Colonic mucosa (tissue), 4 donors: ENCODE data around the gene KATNAL1. TPM values are rescaled to one million over a fixed set of nuclear protein-coding genes. Genes with fewer than 3 reads are reported as not detected.

Experiments
- DNase-seq: peaks from one replicate; pipeline ENCODE4 v3.0.0-alpha.2; 2020
- H3K27ac ChIP-seq: fragments of 200-600 bp; one replicate; pipeline ENCODE4 v1.8.0; 2021
- H3K27me3 ChIP-seq: fragments of 200-600 bp; one replicate; pipeline ENCODE4 v1.8.0; 2021
- H3K36me3 ChIP-seq: fragments of 200-600 bp; one replicate; pipeline ENCODE4 v1.8.0; 2021
- H3K4me1 ChIP-seq: fragments of 200-600 bp; one replicate; pipeline ENCODE4 v1.8.0; 2021; ENCODE audit warnings: mild to moderate bottlenecking
- H3K4me3 ChIP-seq: fragments of 200-600 bp; one replicate; pipeline ENCODE4 v1.8.0; 2021
- H3K9ac ChIP-seq, 2 donors: one replicate each; pipeline ENCODE4 v1.7.0; 2013; ENCODE audit warnings: control low read depth in 2 of 2, low read depth in 2 of 2, low read length in 2 of 2
- H3K9me3 ChIP-seq: fragments of 200-600 bp; one replicate; pipeline ENCODE4 v1.8.0; 2021
- intact Hi-C: fragments of 100-400 bp; cut with DNase I; formaldehyde crosslinking; loops from one replicate; pipeline ENCODE4 v1.14.1; 2022
- total RNA-seq, 2 donors: library from RNA; stranded (reverse); fragmentation: NEBNext Ultra II Directional in 1 of 2; extraction: Animal tissue kit (Norgen Biotek cat#: 25700) in 1 of 2; gene quantifications; one replicate each; pipeline ENCODE4 v1.2.1, GENCODE V29; 2021
- TF ChIP-seq, protein P1 (sequence below): fragments of 200-600 bp; IDR thresholded peaks from one replicate; pipeline ENCODE4 v1.8.0; 2022; ENCODE audit warnings: antibody characterized with exemption, mild to moderate bottlenecking
- donor health status: healthy.
- donor health status: DM: no; HTN: no; CAD: no.
- donor health status: DM: no; HTN: no; CAD: no.

The KATNAL1 gene
- total RNA-seq, 2 donors from 2014 or later, result 5.9 to 9.3 TPM

DNA sequence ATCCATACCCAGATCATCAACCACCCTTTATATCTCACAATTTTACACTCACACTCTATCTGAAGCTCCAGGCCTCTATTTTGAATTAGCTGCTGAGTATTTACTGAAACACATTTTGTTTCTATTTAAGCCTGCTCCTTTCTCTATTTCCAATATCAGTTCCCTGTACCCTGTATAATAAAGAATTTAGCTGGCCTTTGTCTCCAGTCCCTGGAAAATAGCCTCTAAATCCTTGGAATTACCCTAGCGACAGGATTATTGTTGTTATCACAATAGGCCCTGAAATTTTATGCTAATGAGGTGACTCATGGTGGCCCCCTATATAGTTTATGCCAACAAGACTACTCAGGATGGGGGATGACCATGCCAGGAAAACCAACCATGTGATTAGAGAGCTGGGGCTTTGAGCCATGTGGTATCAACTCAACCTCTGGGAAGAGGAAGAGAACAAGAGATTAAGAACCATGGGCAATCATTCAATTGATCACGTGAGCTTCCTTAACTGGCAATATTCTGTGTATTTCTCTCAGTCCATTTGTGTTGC is 72.7 kb downstream of the KATNAL1 start:
- DNase-seq, result no peak
- Histone ChIP-seq H3K9me3 (no peaks in the 10 kb centered on the region), H3K4me1 (no peaks in the 10 kb centered on the region), H3K27me3 (no peaks in the 10 kb centered on the region), H3K9ac (no peak overlapping the region), H3K36me3 (no peaks in the 10 kb centered on the region), H3K27ac (no peak overlapping the region), H3K4me3 (no peak overlapping the region)
- TF ChIP-seq, protein P1, sequence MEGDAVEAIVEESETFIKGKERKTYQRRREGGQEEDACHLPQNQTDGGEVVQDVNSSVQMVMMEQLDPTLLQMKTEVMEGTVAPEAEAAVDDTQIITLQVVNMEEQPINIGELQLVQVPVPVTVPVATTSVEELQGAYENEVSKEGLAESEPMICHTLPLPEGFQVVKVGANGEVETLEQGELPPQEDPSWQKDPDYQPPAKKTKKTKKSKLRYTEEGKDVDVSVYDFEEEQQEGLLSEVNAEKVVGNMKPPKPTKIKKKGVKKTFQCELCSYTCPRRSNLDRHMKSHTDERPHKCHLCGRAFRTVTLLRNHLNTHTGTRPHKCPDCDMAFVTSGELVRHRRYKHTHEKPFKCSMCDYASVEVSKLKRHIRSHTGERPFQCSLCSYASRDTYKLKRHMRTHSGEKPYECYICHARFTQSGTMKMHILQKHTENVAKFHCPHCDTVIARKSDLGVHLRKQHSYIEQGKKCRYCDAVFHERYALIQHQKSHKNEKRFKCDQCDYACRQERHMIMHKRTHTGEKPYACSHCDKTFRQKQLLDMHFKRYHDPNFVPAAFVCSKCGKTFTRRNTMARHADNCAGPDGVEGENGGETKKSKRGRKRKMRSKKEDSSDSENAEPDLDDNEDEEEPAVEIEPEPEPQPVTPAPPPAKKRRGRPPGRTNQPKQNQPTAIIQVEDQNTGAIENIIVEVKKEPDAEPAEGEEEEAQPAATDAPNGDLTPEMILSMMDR, result no peak
- intact Hi-C loops, result no loop called here

DNA sequence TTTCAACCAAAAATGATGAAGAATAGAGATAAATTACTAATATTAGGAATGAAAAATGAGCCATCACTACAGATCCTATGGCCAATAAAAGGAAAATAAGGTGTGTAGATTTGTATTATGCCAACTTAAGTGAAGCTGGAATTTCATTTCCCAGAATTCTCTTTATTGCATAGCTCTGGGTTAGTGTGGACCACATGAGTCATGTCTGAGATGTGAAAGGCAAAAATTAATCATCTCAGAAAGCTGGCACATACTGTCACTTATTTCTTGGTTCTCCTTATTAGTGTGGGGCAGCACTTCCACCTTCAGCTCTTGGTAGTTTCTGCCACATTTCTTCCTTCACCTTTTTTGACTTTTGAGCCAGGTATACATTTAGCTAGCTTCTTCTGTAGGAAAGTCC is 82.6 kb downstream of the KATNAL1 start:
- DNase-seq, result no peak
- intact Hi-C loops, result no loop called here
- Histone ChIP-seq H3K9me3 (no peaks in the 10 kb centered on the region), H3K4me3 (no peak overlapping the region), H3K36me3 (no peaks in the 10 kb centered on the region), H3K4me1 (no peaks in the 10 kb centered on the region), H3K9ac (no peak overlapping the region), H3K27me3 (no peaks in the 10 kb centered on the region), H3K27ac (no peak overlapping the region)
- TF ChIP-seq, protein P1, result no peak

DNA sequence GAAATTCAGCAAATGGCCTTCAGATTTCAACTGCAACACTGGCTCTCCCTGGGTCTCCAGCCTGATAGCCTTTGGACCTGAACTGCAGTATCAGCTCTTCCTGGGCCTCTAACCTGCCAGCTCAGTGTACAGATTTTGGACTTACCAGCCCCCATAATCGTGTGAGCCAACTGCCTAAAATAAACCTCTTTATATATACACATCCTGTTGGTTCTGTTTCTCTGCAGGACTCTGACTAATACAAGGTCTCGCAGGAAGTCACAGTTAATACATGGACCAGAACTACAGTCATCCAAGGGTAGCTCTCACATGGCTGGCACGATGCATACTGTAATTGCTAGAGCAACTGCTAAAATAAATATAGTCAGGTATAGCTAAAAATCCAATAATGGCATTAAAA is 85.1 kb downstream of the KATNAL1 start:
- TF ChIP-seq, protein P1, result no peak
- intact Hi-C loops, result no loop called here
- Histone ChIP-seq H3K4me1 (no peaks in the 10 kb centered on the region), H3K4me3 (no peak overlapping the region), H3K27ac (no peak overlapping the region), H3K9me3 (no peaks in the 10 kb centered on the region), H3K9ac (no peak overlapping the region), H3K27me3 (no peaks in the 10 kb centered on the region), H3K36me3 (no peaks in the 10 kb centered on the region)
- DNase-seq, result no peak

DNA sequence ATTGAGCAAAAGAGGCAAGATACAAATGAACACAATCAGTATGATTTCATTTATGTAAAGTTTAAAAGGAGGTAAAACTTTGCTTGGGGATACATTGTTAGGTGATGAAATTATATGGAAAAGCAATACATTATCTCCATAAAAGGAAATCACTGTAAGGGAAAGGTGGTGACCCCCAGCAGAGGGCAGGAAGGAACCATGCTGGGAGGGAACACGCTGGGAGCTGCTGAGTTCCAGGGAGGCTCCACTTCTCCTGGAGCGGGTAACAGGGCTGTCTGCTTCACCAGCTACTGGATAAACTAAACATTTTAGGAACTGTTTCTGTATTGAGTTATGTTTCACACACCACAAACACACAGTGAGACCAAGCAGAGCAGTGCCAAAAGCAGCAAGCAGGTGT is 91.2 kb downstream of the KATNAL1 start:
- intact Hi-C loops, result no loop called here
- no peaks in the 10 kb centered on the region for H3K9me3 ChIP-seq
- TF ChIP-seq, protein P1, result no peak
- no peaks in the 10 kb centered on the region for H3K27me3 ChIP-seq
- no peak overlapping the region for H3K4me3 ChIP-seq
- no peaks in the 10 kb centered on the region for H3K4me1 ChIP-seq
- no peak overlapping the region for H3K27ac ChIP-seq
- H3K9ac ChIP-seq, result no peak overlapping the region
- H3K36me3 ChIP-seq, result no peaks in the 10 kb centered on the region
- no peak for DNase-seq

DNA sequence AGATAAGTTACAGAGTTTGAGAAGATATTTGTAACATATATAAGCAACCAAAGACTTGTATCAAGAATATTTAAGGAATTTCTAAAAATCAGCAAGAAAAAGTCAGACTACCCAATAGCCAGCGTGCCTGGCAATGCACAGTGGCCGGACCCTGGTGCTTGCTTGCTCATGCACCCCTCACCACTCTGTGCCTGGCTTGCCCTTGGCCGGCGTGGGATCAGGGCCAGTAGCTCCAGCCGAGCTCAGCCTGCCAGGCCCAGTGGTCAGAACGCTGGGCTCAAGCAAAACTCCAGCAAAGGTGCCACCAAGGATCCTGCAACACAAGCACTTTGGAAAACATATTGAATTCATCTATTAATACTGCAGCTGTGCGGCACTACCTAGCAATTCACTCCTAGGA is 95.1 kb downstream of the KATNAL1 start:
- TF ChIP-seq, protein P1, result no peak
- H3K27ac ChIP-seq, result no peak overlapping the region
- DNase-seq, result no peak
- no peaks in the 10 kb centered on the region for H3K4me1 ChIP-seq
- no peak overlapping the region for H3K4me3 ChIP-seq
- H3K36me3 ChIP-seq, result no peaks in the 10 kb centered on the region
- no peaks in the 10 kb centered on the region for H3K9me3 ChIP-seq
- intact Hi-C loops, result no loop called here
- no peaks in the 10 kb centered on the region for H3K27me3 ChIP-seq
- no peak overlapping the region for H3K9ac ChIP-seq
